K562 (cell line): ENCODE results near the gene IKBKE. TPM values are rescaled to one million over a fixed set of nuclear protein-coding genes. Genes with fewer than 3 reads are reported as not detected.

Experiments used
- DPF2 ChIP-seq: fragments of 450-650 bp; IDR thresholded peaks from 2 replicates; pipeline ENCODE4 v1.6.1; 2016
- IRF2 ChIP-seq: sonication (generic); formaldehyde crosslinking; IDR thresholded peaks from 2 replicates; pipeline ENCODE4 v1.8.1; 2022; ENCODE audit warnings: mild to moderate bottlenecking, missing genetic modification reagents
- NCOA6 ChIP-seq: fragments of 450-650 bp; IDR thresholded peaks from 2 replicates; pipeline ENCODE4 v1.6.1; 2017; ENCODE audit warnings: mild to moderate bottlenecking
- TEAD1 ChIP-seq, 2 experiments: fragments of 450-650 bp in 1 of 2; sonication (generic) in 1 of 2; formaldehyde crosslinking; IDR thresholded peaks; 2 replicates each; pipeline versions ENCODE4 v1.4.0 to v1.8.0; 2020 to 2022; ENCODE audit warnings: mild to moderate bottlenecking in 2 of 2, missing genetic modification reagents in 1 of 2
- polyA plus RNA-seq, 8 experiments: library from polyadenylated mRNA; depleted of rRNA in 4 of 8; stranded (reverse) in 5 of 8; unstranded in 3 of 8; fragments of >200 nt; fragmentation: Nextera tagmentation in 2 of 8; fragmentation: Illumina TruSeq in 1 of 8; extraction: Ambion mirVana in 2 of 8; extraction: Trizol in 1 of 8; gene quantifications; 2 replicates each; pipeline versions ENCODE4 v1.2.1 to v1.2.3, GENCODE V29; 2011 to 2014; ENCODE audit warnings: inconsistent platforms in 1 of 8, missing spikeins in 1 of 8
- total RNA-seq, 7 experiments: library from RNA; depleted of rRNA in 6 of 7; stranded (reverse); fragments of >200 nt in 6 of 7; fragmentation: Illumina TruSeq in 2 of 7; extraction: Trizol in 2 of 7; gene quantifications; 2 replicates each; pipeline versions ENCODE4 v1.2.1 to v1.2.3, GENCODE V29; 2011 to 2021; ENCODE audit warnings: low replicate concordance in 1 of 7
- TF ChIP-seq, protein P1 (sequence below): fragments of 250-450 bp; sonication (Bioruptor Pico); IDR thresholded peaks from 2 replicates; pipeline ENCODE4 v1.8.0; 2022; ENCODE audit warnings: inconsistent platforms
- TF ChIP-seq, protein P2 (sequence below): fragments of 250-450 bp; sonication (Bioruptor Pico); IDR thresholded peaks from 2 replicates; pipeline ENCODE4 v1.5.0; 2020; ENCODE audit warnings: mild to moderate bottlenecking
- TF ChIP-seq, protein P3 (sequence below): fragments of 450-650 bp; formaldehyde crosslinking; IDR thresholded peaks from 2 replicates; pipeline ENCODE4 v1.4.0; 2022; ENCODE audit warnings: mild to moderate bottlenecking, moderate library complexity
- TF ChIP-seq, protein P4 (sequence below): conservative IDR thresholded peaks from 2 replicates; pipeline ENCODE4 v1.6.1; 2011; ENCODE audit warnings: low read depth, mild to moderate bottlenecking, low read length; ENCODE audit not compliant: control insufficient read depth

Gene IKBKE
- total and polyA plus RNA-seq, 9 of the 15 experiments (the other 6 are each of a cell fraction or from before 2014, with no cell fraction given): 2.3 to 9.0 (median 4.8) TPM

DNA sequence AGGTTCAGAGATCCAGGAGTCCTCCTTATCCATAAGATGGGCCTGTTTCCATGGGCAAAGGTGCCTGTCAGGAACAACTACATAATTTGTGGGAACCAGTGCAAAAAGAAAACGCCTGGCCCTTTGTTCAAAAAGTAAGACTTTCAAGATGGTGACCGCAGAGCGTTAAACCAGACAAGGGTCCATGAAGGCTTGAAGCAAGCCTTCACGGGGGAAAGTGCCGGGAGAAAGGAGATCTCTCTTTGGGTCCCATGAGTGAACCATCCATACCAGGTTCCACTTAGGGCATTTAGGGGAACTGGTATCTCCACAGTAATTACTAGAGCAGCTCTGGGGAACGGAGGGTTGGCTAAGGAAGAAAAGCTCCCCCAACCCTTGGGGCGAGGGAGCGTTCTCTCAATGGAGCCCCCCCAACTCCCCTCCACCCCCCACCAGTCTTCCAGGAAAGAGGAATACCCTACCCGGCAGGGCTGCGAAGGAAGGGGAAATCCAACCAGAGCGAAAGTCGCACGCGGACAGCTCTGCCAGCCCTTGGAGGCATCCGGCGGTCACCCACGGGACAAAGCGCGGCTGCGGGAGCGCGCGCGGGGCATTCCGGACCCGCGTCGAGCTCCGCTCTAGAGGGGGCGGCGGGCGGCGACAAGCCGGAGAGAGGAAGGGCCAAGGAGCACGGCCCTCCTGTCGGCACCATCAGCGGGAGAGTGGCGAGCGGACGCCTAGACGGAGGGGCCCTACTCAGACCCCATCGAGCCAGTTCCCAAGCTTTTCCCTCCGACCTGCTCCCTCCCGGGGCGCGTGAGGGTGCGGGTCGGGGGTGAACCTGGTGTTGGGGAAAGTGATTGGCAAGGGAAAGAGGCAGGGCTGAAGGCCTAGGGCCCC lies 36.4 kb downstream of the IKBKE start (continued):
- TF ChIP-seq, protein P1, sequence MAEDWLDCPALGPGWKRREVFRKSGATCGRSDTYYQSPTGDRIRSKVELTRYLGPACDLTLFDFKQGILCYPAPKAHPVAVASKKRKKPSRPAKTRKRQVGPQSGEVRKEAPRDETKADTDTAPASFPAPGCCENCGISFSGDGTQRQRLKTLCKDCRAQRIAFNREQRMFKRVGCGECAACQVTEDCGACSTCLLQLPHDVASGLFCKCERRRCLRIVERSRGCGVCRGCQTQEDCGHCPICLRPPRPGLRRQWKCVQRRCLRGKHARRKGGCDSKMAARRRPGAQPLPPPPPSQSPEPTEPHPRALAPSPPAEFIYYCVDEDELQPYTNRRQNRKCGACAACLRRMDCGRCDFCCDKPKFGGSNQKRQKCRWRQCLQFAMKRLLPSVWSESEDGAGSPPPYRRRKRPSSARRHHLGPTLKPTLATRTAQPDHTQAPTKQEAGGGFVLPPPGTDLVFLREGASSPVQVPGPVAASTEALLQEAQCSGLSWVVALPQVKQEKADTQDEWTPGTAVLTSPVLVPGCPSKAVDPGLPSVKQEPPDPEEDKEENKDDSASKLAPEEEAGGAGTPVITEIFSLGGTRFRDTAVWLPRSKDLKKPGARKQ (CRISPR knock-in tag): peak; percentile 72; the same call in 1 of the 2 replicates
- TF ChIP-seq, protein P2, sequence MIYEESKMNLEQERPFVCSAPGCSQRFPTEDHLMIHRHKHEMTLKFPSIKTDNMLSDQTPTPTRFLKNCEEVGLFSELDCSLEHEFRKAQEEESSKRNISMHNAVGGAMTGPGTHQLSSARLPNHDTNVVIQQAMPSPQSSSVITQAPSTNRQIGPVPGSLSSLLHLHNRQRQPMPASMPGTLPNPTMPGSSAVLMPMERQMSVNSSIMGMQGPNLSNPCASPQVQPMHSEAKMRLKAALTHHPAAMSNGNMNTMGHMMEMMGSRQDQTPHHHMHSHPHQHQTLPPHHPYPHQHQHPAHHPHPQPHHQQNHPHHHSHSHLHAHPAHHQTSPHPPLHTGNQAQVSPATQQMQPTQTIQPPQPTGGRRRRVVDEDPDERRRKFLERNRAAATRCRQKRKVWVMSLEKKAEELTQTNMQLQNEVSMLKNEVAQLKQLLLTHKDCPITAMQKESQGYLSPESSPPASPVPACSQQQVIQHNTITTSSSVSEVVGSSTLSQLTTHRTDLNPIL: no peak
- TF ChIP-seq, protein P3, sequence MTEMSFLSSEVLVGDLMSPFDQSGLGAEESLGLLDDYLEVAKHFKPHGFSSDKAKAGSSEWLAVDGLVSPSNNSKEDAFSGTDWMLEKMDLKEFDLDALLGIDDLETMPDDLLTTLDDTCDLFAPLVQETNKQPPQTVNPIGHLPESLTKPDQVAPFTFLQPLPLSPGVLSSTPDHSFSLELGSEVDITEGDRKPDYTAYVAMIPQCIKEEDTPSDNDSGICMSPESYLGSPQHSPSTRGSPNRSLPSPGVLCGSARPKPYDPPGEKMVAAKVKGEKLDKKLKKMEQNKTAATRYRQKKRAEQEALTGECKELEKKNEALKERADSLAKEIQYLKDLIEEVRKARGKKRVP (CRISPR knock-in tag): no peak
- TF ChIP-seq DPF2 (no peak), TEAD1 (CRISPR knock-in tag; IDR thresholded peaks at IDR 0.05) (no peak), IRF2 (no peak), NCOA6 (no peak)
- TF ChIP-seq, protein P4, sequence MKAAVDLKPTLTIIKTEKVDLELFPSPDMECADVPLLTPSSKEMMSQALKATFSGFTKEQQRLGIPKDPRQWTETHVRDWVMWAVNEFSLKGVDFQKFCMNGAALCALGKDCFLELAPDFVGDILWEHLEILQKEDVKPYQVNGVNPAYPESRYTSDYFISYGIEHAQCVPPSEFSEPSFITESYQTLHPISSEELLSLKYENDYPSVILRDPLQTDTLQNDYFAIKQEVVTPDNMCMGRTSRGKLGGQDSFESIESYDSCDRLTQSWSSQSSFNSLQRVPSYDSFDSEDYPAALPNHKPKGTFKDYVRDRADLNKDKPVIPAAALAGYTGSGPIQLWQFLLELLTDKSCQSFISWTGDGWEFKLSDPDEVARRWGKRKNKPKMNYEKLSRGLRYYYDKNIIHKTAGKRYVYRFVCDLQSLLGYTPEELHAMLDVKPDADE: no peak
